ENCODE measurements around the gene PMF1.
"Not testable (repeated sequence)": the region's sequence is repeated elsewhere in the genome, so short reads cannot be mapped to it uniquely, and the experiment has no call there.

PMF1 gene

DNA sequence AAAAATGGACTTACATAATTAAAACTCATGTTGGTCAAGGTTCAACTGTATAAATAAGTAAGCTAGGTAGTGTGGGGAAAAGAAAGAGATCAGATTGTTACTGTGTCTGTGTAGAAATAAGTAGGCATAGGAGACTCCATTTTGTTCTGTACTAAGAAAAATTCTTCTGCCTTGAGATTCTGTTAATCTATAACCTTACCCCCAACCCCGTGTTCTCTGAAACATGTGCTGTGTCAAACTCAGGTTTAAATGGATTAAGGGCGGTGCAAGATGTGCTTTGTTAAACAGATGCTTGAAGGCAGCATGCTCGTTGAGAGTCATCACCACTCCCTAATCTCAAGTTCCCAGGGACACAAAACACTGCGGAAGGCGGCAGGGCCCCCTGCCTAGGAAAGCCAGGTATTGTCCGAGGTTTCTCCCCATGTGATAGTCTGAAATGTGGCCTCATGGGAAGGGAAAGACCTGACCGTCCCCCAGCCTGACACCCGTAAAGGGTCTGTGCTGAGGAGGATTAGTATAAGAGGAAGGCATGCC, 31.3 kb upstream of the PMF1 start:
- not testable (repeated sequence) for H2AFZ ChIP-seq (ENCODE audit: low read length, unreplicated experiment); H3K27ac ChIP-seq (ENCODE audit: low read depth, low read length); H3K36me3 ChIP-seq (ENCODE audit: insufficient read depth, low read length); H3K4me1 ChIP-seq (ENCODE audit: control insufficient read depth, insufficient read depth, low read length, unreplicated experiment); H3K79me2 ChIP-seq (ENCODE audit: control insufficient read depth, insufficient read depth, low read length, unreplicated experiment); H3K4me3 ChIP-seq (ENCODE audit: low read depth, low read length); H3K27me3 ChIP-seq (ENCODE audit: insufficient read depth, low read length)

DNA sequence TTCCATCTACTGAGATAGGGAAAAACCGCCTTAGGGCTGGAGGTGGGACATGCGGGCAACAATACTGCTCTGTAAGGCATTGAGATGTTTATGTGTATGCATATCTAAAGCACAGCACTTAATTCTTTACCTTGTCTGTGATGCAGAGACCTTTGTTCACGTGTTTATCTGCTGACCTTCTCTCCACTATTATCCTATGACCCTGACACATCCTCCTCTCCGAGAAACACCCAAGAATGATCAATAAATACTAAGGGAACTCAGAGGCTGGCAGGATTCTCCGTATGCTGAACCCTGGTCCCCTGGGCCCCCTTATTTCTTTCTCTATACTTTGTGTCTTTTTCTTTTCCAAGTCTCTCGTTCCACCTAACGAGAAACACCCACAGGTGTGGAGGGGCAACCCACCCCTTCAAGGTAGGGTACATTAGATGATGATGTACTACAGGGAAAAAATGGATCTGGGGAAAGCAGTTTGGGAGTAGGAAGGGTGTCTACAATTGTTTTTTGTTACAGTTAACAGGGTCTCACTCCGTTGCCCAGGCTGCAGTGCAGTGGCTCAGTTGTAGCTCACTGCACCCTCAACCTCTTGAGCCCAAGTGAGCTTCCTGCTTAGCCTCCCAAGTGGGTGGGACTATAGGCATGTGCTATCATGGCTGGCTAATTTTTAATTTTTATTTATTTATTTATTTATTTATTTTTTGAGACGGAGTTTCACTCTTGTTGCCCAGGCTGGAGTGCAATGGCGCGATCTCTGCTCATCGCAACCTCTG, 30.6 kb upstream of the PMF1 start:
- H2AFZ ChIP-seq (ENCODE audit: low read length, unreplicated experiment); H3K36me3 ChIP-seq (ENCODE audit: insufficient read depth, low read length); H3K4me3 ChIP-seq (ENCODE audit: low read depth, low read length); H3K79me2 ChIP-seq (ENCODE audit: control insufficient read depth, insufficient read depth, low read length, unreplicated experiment); H3K27me3 ChIP-seq (ENCODE audit: insufficient read depth, low read length); H3K4me1 ChIP-seq (ENCODE audit: control insufficient read depth, insufficient read depth, low read length, unreplicated experiment); H3K27ac ChIP-seq (ENCODE audit: low read depth, low read length): not testable (repeated sequence)

DNA sequence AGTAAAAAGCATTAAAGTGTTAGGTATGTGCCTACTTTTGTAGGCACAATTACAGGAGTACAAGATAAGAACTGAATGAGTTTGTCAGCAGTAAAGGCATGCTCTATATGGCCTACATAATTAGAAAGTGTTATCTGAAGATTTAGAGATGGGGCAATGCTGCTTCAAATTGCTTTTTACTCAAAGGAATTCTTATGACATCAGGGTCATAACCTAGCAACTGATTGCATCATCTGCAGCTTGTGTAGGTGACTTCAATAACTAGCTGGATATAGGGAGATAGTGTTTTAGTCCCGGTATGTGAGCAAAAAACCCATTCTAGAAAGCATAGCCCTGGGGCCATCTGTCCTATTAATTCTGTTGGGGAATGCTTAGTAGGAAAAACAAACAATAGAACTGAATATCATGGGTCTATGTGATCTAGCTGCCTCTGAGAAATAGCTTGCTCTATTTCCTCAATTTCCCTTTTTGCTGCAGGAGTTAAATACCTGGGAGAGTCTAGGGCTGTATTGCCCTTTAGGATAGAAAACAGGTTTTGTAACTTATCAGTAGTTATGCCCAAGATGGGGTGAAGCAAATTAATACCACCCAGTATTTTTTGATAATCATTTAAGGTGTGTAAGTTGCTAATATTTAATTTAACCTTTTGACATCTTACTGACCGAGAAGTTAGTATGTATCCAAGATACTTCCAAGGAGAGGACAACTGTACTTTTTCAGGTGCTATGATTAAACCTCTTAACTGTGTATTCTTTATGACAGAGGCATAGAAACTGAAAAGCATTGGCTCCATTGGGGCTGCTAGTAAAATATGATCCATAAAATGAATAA, 26.2 kb upstream of the PMF1 start:
- H3K27me3 ChIP-seq (ENCODE audit: insufficient read depth, low read length); H3K4me1 ChIP-seq (ENCODE audit: control insufficient read depth, insufficient read depth, low read length, unreplicated experiment); H3K79me2 ChIP-seq (ENCODE audit: control insufficient read depth, insufficient read depth, low read length, unreplicated experiment); H2AFZ ChIP-seq (ENCODE audit: low read length, unreplicated experiment); H3K4me3 ChIP-seq (ENCODE audit: low read depth, low read length); H3K27ac ChIP-seq (ENCODE audit: low read depth, low read length); H3K36me3 ChIP-seq (ENCODE audit: insufficient read depth, low read length): not testable (repeated sequence)

DNA sequence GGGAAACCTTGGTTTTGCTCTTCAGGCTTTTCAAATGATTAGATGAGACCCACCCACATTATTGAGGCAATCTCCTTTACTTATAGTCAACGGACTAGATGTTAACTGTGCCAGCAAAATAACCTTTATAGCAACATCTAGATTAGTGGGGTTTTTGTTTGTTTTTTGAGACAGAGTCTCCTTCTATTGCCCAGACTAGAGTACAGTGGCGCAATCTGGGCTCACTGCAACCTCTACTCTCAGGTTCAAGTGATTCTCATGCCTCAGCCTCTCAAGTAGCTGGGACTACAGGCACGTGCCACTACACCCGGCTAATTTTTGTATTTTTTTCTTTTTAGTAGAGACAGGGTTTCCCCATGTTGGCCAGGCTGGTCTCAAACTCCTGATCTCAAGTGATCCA, 22.5 kb upstream of the PMF1 start:
- H3K36me3 ChIP-seq (ENCODE audit: insufficient read depth, low read length); H2AFZ ChIP-seq (ENCODE audit: low read length, unreplicated experiment); H3K4me3 ChIP-seq (ENCODE audit: low read depth, low read length); H3K4me1 ChIP-seq (ENCODE audit: control insufficient read depth, insufficient read depth, low read length, unreplicated experiment); H3K27me3 ChIP-seq (ENCODE audit: insufficient read depth, low read length); H3K27ac ChIP-seq (ENCODE audit: low read depth, low read length): not testable (repeated sequence)
- H3K79me2 ChIP-seq (ENCODE audit: control insufficient read depth, insufficient read depth, low read length, unreplicated experiment), result peaks cover 10% of the 10 kb centered on the region

DNA sequence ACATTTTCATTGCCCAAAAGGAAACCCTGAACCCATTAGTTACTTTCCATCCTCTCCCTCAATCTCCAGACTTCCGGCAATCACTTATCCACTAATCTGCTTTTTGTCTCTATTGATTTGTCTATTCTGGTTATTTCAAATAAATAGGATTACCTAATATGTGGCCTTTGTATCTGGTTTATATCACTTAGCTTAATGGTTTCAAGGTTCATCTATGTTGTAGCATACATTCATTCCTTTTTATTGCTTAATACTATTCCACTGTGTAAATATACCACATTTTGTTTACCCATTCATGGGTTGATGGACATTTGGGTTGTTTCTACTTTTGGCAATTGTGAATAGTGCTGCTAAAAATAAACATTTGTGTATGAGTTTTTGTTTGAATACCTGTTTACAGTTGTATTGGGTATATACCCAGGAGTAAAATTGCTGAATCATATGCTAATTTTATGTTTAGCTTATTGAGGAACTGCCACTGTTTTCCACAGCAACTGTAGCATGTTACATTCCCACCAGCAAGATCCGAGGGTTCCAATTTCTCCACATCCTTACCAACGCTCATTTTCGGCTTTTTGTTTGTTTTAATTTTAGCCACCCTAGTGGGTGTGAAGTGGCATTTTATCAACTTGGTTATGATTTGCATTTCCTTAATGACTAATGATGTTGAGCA, 21.4 kb upstream of the PMF1 start:
- peaks cover 5% of the 10 kb centered on the region for H3K4me1 ChIP-seq (ENCODE audit: control insufficient read depth, insufficient read depth, low read length, unreplicated experiment)
- peaks cover 22% of the 10 kb centered on the region for H3K79me2 ChIP-seq (ENCODE audit: control insufficient read depth, insufficient read depth, low read length, unreplicated experiment)
- no peak overlapping the region for H3K27ac ChIP-seq (ENCODE audit: low read depth, low read length)
- no peak overlapping the region for H2AFZ ChIP-seq (ENCODE audit: low read length, unreplicated experiment)
- H3K4me3 ChIP-seq (ENCODE audit: low read depth, low read length), result no peak overlapping the region
- no peaks in the 10 kb centered on the region for H3K36me3 ChIP-seq (ENCODE audit: insufficient read depth, low read length)
- no peaks in the 10 kb centered on the region for H3K27me3 ChIP-seq (ENCODE audit: insufficient read depth, low read length)

DNA sequence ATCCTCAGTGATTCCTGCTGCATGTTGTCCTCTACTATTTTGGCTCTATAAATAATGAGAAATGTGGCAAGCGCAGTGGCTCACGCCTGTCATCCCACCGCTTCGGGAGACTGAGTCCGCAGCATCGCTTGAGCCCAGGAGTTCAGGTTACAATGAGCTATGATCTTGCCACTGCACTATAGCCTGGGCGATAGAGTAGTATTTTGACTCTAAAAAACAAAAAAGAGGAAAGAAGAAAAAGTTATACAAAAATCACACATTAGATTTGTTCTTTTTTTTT, 19.7 kb upstream of the PMF1 start:
- Histone ChIP-seq H2AFZ (ENCODE audit: low read length, unreplicated experiment) (peak overlapping the region; percentile 84), H3K27ac (ENCODE audit: low read depth, low read length) (peak overlapping the region; percentile 73), H3K27me3 (ENCODE audit: insufficient read depth, low read length) (no peaks in the 10 kb centered on the region), H3K79me2 (ENCODE audit: control insufficient read depth, insufficient read depth, low read length, unreplicated experiment) (peaks cover 37% of the 10 kb centered on the region), H3K4me1 (ENCODE audit: control insufficient read depth, insufficient read depth, low read length, unreplicated experiment) (peaks cover 5% of the 10 kb centered on the region), H3K36me3 (ENCODE audit: insufficient read depth, low read length) (no peaks in the 10 kb centered on the region), H3K4me3 (ENCODE audit: low read depth, low read length) (peak overlapping the region; percentile 94)

DNA sequence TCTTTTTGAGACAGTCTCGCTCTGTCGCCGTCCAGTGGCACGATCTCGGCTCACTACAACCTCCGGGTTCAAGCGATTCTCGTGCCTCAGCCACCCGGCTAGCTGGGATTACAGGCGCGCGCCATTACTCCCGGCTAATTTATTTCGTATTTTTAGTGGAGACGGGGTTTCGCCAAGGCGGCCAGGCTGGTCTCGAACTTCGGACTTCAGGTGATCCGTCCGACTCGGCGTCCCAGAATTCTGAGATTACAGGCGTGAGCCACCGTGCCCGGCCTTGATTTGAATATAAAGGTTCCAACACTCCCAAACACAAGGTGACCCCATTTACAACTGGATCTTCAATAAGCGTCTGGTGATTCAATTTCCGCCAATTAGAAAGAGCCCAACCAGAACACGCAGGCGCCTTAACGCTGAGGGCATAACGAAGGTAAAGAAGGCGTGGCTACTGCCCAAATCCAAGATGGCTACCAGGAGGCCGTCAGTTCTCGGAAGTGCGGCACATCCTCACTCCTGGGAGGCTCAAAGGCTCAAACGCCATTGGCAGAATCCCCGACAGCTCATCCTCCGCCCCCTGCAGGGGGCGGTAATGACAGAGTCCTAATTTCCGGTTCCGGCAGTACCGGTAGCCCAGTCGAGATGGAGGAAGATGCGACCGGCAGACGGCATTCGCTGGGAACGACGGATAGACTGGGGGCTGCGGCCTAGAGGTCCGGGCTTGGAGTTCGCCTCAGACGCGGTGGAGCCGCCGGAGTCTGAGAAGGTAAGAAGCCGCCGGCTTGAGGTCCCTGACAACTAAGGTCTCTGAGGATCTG, 19.1 kb upstream of the PMF1 start, which contains the start of gene SLC25A44:
Gene SLC25A44 (plus strand): TSS at position 617 of the 812 bp plus-strand sequence. CDS start 5,744 bp downstream, outside the sequence.
- peak within 1 kb of the TSS; percentile 73 for H3K27ac ChIP-seq (ENCODE audit: low read depth, low read length)
- H3K4me3 ChIP-seq (ENCODE audit: low read depth, low read length), result peak within 1 kb of the TSS; percentile 94
- peaks cover 39% of the 10 kb centered on the region for H3K79me2 ChIP-seq (ENCODE audit: control insufficient read depth, insufficient read depth, low read length, unreplicated experiment)
- peak within 1 kb of the TSS; percentile 84 for H2AFZ ChIP-seq (ENCODE audit: low read length, unreplicated experiment)
- no peaks in the 10 kb centered on the region for H3K36me3 ChIP-seq (ENCODE audit: insufficient read depth, low read length)
- peaks cover 5% of the 10 kb centered on the region for H3K4me1 ChIP-seq (ENCODE audit: control insufficient read depth, insufficient read depth, low read length, unreplicated experiment)
- H3K27me3 ChIP-seq (ENCODE audit: insufficient read depth, low read length), result no peaks in the 10 kb centered on the region

DNA sequence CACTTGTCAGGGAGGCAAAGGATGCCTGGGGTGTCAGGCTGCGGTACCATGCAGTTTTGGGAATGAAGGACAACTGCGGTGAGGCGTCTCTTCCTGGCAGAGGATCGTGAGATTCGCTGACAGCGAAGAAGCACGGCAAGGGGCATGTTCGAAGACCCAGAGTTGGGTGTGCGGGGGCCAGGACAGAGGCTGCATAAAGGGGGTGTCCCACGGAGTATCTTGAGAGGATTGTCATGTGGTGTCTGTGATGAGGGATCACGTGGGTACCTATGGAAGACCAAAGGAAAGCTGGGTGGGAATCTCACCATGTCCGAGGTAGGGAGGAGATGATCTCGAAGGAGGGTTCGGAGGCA, 18.5 kb upstream of the PMF1 start:
- peak overlapping the region; percentile 71 for H2AFZ ChIP-seq (ENCODE audit: low read length, unreplicated experiment)
- H3K27me3 ChIP-seq (ENCODE audit: insufficient read depth, low read length), result no peaks in the 10 kb centered on the region
- H3K4me3 ChIP-seq (ENCODE audit: low read depth, low read length), result peak overlapping the region; percentile 94
- no peaks in the 10 kb centered on the region for H3K36me3 ChIP-seq (ENCODE audit: insufficient read depth, low read length)
- H3K79me2 ChIP-seq (ENCODE audit: control insufficient read depth, insufficient read depth, low read length, unreplicated experiment), result peaks cover 41% of the 10 kb centered on the region
- H3K27ac ChIP-seq (ENCODE audit: low read depth, low read length), result peak overlapping the region; percentile 50; the same call in 1 of the 2 replicates
- H3K4me1 ChIP-seq (ENCODE audit: control insufficient read depth, insufficient read depth, low read length, unreplicated experiment), result peaks cover 5% of the 10 kb centered on the region

DNA sequence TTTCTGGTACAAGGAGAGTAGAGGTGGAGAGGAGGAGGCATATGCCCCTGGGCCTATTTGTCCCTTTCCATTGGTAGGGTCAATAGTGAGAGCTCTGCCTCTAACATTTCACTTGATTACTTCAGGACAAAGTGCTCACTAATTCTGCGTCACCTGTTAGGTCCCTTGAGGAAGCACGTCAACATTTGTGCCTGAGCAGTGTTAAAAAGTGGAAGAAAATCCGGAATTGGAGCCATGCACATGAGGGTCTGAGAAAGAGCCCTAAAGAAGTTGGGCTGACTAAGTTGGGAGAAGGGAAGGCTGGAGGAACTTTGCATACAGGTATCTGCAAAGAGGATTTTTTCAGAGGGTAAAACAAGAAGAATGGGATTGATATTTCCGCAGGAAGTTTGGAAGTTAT, 17.0 kb upstream of the PMF1 start:
- no peak overlapping the region for H2AFZ ChIP-seq (ENCODE audit: low read length, unreplicated experiment)
- peaks cover 41% of the 10 kb centered on the region for H3K79me2 ChIP-seq (ENCODE audit: control insufficient read depth, insufficient read depth, low read length, unreplicated experiment)
- H3K4me1 ChIP-seq (ENCODE audit: control insufficient read depth, insufficient read depth, low read length, unreplicated experiment), result peaks cover 5% of the 10 kb centered on the region
- H3K36me3 ChIP-seq (ENCODE audit: insufficient read depth, low read length), result no peaks in the 10 kb centered on the region
- H3K27ac ChIP-seq (ENCODE audit: low read depth, low read length), result no peak overlapping the region
- no peaks in the 10 kb centered on the region for H3K27me3 ChIP-seq (ENCODE audit: insufficient read depth, low read length)
- no peak overlapping the region; the same call in 1 of the 2 replicates for H3K4me3 ChIP-seq (ENCODE audit: low read depth, low read length)

DNA sequence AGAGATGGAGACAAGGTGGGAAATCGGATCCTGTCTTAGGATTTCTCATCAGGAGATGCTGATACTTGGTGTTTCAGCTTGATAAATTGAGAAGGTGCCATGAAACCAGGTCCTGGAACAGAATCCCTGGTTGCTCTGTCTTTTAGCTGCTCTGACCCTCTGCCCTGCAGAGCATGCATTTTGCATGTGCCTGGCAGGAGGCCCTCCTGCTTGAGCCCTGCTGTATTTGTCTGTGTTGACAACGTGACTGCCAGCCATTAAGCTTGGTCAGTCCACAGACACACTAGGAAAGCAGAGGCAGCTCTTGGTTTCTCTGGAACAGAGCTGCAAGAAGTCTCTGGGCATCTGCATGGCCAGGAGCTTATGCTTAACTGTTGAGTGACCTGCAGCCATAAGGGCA, 16.4 kb upstream of the PMF1 start:
- H3K36me3 ChIP-seq (ENCODE audit: insufficient read depth, low read length), result no peaks in the 10 kb centered on the region
- no peak overlapping the region for H3K27ac ChIP-seq (ENCODE audit: low read depth, low read length)
- no peak overlapping the region for H3K4me3 ChIP-seq (ENCODE audit: low read depth, low read length)
- H3K4me1 ChIP-seq (ENCODE audit: control insufficient read depth, insufficient read depth, low read length, unreplicated experiment), result peaks cover 5% of the 10 kb centered on the region
- H2AFZ ChIP-seq (ENCODE audit: low read length, unreplicated experiment), result no peak overlapping the region
- H3K27me3 ChIP-seq (ENCODE audit: insufficient read depth, low read length), result no peaks in the 10 kb centered on the region
- H3K79me2 ChIP-seq (ENCODE audit: control insufficient read depth, insufficient read depth, low read length, unreplicated experiment), result peaks cover 41% of the 10 kb centered on the region
